Fibroblast of villous mesenchyme (primary cell): Measurements from ENCODE around the gene MATCAP1. TPM values are rescaled to one million over a fixed set of nuclear protein-coding genes. Genes with fewer than 3 reads are reported as not detected.

Source experiments
- DNase-seq: peaks from one replicate; pipeline ENCODE4 v3.0.0-alpha.2; 2010; ENCODE audit warnings: low read depth
- H3K4me3 ChIP-seq: 2 replicates; pipeline ENCODE4 v1.5.1; 2011; ENCODE audit warnings: low read depth, mild to moderate bottlenecking, low read length
- total RNA-seq: library from RNA; depleted of rRNA; stranded (reverse); fragments of >200 nt; gene quantifications from 2 replicates; pipeline ENCODE4 v1.2.3, GENCODE V29; 2012
- TF ChIP-seq, protein P1 (sequence below): IDR thresholded peaks from 2 replicates; pipeline ENCODE4 v1.5.1; 2012; ENCODE audit warnings: low read depth, mild to moderate bottlenecking, low read length; ENCODE audit not compliant: insufficient read depth

The MATCAP1 gene
- total RNA-seq, 1 donor: 9.9 TPM

DNA sequence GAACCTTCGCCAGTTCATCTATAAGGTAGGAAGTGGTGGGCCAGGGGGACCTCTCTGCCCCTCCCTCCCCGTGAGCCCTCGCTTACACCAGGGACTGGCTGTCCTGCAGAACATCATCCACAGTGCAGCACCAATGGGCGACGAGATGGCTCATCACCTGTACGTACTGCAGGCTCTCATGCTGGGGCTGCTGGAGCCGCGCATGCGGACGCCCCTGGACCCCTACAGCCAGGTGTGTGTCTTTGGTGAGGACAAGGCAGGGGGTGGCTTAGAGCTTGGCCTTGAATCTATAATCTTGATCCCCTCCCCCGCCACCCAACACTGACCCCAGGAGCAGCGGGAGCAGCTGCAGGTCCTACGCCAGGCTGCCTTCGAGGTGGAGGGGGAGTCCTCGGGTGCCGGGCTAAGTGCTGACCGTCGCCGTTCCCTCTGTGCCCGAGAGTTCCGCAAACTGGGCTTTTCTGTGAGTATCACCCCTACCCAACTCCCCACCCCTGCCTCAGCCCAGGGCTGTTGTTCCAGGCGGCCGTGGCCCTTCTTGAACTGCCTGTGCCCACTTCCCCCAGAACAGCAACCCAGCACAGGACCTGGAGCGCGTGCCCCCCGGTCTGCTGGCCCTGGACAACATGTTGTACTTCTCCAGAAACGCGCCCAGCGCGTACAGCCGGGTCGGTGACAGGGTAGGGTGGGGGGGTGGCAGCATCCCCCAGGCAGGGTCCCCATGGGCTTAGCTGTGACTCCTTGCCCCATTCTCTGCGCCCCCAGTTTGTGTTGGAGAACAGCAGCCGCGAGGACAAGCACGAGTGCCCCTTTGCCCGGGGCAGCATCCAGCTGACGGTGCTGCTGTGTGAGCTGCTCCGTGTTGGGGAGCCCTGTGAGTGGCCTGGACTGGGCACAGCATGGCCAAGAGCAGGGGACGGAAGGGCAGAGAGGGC, 17.9 kb upstream of the MATCAP1 start:
- DNase-seq: no peak
- no peak overlapping the region for H3K4me3 ChIP-seq
- TF ChIP-seq, protein P1, sequence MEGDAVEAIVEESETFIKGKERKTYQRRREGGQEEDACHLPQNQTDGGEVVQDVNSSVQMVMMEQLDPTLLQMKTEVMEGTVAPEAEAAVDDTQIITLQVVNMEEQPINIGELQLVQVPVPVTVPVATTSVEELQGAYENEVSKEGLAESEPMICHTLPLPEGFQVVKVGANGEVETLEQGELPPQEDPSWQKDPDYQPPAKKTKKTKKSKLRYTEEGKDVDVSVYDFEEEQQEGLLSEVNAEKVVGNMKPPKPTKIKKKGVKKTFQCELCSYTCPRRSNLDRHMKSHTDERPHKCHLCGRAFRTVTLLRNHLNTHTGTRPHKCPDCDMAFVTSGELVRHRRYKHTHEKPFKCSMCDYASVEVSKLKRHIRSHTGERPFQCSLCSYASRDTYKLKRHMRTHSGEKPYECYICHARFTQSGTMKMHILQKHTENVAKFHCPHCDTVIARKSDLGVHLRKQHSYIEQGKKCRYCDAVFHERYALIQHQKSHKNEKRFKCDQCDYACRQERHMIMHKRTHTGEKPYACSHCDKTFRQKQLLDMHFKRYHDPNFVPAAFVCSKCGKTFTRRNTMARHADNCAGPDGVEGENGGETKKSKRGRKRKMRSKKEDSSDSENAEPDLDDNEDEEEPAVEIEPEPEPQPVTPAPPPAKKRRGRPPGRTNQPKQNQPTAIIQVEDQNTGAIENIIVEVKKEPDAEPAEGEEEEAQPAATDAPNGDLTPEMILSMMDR: no peak

DNA sequence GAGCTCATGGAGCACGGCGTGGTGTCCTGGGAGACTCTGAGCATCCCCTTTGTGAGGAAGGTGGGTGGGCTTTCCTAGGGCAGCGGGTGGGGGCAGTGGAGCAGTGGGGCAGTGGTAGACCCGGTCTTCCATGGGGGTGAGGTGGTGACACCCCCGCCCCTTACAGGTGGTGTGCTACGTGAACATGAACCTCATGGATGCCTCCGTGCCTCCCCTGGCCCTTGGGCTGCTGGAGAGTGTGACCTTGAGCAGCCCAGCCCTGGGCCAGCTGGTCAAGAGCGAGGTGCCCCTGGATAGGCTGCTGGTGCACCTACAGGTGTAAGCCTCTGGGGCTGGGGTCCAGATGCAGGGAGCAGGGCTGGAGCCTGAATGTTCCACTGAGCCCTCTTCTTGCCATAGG, 16.7 kb upstream of the MATCAP1 start:
- H3K4me3 ChIP-seq: no peak overlapping the region
- no peak for DNase-seq
- TF ChIP-seq, protein P1: no peak

DNA sequence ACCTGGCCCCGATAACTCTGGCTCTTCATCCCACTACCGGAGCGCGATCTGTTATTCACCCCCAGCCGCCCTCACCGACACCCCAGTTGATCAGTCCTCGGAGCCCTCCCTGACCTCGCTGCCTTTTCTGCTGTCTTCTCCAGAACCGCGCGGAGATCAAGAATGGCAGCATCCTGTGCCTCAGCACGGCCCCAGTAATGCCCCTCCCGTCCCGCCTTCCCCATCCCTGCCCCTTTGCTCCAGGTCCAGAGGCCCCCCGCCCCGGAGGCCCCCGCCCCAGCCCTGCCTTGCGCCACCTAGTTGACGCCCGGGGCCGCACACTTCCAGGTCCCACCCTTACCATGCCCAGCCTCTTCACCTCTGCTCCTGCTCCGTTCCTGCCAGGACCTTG, 16.0 kb upstream of the MATCAP1 start:
- no peak for DNase-seq
- TF ChIP-seq, protein P1: no peak

DNA sequence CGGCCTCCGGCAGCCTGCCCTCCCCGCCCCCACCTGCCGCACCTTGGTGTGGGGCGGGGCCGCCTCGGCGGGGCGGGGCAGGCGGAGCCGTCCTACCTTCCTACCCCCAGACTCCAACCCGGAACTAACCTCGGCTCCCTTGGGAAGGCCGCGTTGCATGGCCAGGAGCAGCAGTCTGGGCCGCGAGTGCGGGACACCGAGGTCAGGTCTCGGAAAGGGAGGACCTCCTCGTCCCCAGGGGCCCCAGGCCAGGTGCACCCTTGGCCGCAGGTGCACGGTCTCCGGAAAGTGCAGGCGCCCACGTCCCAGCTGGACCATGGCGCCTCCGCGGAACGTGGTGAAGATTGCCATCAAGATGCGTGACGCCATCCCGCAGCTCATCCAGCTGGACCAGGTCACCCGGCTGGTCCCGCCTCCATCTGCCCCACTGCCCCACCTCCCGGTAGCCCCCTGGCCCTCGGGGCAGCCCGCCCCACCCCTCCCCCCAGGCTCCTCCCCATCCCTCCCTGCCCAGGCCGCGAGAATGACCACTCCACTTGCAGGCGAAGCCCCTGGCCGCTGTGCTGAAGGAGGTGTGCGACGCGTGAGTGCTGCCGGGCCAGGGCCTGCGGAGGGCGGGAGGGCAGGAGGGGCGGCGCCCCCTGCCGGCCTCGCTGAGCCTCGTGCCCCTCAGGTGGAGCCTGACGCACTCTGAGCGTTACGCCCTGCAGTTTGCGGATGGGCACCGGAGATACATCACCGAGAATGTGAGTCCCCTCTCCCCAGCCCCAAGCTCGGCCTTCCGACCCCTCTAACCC, 15.4 kb upstream of the MATCAP1 start, which contains the start of gene ELMO3:
Gene ELMO3, plus strand, starts transcription at position 121 of the 797 bp plus-strand sequence. Its CDS starts 196 bp downstream, at position 317.
- DNase-seq: no peak
- TF ChIP-seq, protein P1: peak; percentile 32

More for the DNA sequence above, 16.0 kb upstream of the MATCAP1 start:
- no peak overlapping the region for H3K4me3 ChIP-seq

DNA sequence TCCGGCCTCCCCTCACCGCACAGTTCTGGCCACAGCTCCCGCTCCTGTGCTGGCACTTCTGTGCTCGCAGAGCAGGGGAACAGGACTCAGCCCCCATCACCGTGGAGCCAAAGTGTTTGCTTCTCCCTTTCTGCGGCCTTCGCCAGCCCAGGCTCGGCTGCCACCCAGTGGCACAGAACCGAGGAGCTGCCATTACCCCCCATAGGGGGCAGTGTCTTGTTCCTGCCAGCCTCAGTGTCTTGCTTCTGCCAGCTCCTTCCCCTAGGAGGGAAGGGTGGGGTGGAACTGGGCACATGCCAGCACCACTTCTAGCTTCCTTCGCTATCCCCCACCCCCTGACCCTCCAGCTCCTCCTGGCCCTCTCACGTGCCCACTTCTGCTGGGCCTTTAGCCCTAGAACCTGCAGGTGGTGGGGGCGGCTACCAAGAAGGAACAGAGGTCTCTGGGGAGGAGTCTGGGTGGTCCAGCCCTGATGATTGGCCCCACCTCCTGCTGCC, 14.5 kb upstream of the MATCAP1 start:
- DNase-seq: no peak
- H3K4me3 ChIP-seq: no peak overlapping the region
- TF ChIP-seq, protein P1: peak; percentile 56

More for the DNA sequence above, 15.4 kb upstream of the MATCAP1 start, which contains the start of gene ELMO3:
- H3K4me3 ChIP-seq: no peak within 1 kb of the TSS

DNA sequence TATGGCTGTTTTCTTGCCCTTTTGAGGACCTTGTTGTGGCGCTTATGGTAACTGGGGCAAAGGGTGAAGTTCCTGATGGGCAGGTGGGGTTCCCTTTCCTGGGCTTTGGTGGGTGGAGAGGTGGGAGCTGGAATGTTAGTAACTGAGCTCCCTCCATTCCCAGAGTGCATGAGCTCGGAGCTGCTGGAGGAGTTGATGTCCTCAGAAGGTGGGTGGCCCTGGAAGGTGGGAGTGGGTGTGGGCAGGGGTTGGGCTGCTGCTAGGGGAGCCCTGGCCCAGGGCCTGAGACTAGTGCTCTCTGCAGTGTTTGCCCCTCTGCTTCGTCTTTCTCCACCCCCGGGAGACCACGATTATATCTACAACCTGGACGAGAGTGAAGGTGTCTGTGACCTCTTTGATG, 13.9 kb upstream of the MATCAP1 start:
- no peak for DNase-seq
- TF ChIP-seq, protein P1: no peak
- H3K4me3 ChIP-seq: no peak overlapping the region
